Liver (tissue), 3 donors: ENCODE measurements around the gene APEX1.

Source experiments
- NR2F2 ChIP-seq: IDR thresholded peaks from 2 replicates; pipeline ENCODE4 v1.6.1; 2016; ENCODE audit warnings: antibody characterized with exemption
- TF ChIP-seq, protein P1 (sequence below): fragments of 150-350 bp; IDR thresholded peaks from 2 replicates; pipeline ENCODE4 v1.5.1; 2017; ENCODE audit warnings: improper control_type of control experiment, low read depth, low read length; ENCODE audit not compliant: missing input control
- donor health status: healthy.
- donor health status: healthy.

DNA sequence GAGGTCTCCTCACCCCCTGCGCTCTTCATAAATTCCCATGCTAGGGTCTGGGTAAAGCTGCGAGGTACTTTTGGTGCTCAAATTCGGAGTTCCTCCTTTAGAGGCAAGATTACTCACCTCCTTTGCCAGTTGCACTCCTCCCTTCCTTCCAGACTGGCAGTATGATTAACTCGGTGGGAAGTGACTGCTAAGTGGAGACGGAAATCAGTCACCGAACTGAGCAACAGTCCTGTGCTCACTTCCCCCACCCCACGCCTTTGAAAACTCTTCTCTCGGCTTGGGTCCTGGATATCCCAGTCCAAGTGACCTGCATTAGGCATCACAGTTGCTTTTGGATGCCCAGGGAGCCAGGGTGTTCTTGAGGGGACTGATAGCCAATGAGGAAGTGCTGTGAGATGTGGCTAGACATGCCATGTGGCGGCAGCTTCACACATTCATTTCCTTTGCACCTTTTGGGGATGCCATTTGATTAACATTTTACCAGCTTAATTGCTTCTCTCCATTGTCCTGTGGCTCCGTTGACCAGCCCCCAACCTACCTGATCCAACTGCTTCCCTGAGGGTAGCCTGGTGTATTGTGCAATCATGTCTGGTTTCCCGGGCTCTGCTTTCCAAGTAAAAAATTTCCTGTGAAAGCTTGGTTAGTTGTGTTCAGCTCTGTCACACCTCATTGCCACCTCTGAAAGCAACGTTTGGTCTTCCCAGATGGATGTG, 15.0 kb downstream of the APEX1 start:
- TF ChIP-seq, protein P1, sequence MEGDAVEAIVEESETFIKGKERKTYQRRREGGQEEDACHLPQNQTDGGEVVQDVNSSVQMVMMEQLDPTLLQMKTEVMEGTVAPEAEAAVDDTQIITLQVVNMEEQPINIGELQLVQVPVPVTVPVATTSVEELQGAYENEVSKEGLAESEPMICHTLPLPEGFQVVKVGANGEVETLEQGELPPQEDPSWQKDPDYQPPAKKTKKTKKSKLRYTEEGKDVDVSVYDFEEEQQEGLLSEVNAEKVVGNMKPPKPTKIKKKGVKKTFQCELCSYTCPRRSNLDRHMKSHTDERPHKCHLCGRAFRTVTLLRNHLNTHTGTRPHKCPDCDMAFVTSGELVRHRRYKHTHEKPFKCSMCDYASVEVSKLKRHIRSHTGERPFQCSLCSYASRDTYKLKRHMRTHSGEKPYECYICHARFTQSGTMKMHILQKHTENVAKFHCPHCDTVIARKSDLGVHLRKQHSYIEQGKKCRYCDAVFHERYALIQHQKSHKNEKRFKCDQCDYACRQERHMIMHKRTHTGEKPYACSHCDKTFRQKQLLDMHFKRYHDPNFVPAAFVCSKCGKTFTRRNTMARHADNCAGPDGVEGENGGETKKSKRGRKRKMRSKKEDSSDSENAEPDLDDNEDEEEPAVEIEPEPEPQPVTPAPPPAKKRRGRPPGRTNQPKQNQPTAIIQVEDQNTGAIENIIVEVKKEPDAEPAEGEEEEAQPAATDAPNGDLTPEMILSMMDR: no peak
- TF ChIP-seq NR2F2: no peak
